ENCODE measurements around the gene CYB5R2. TPM values are rescaled to one million over a fixed set of nuclear protein-coding genes. Genes with fewer than 3 reads are reported as not detected.

CYB5R2 gene
- polyA plus RNA-seq, 1 of the 3 experiments (the other 2 are of a cell fraction): 0.20 TPM

- peaks cover 0 to 7% of the 10 kb centered on the region in 2 experiments; a peak in 1 of 4 replicates for H3K4me1 ChIP-seq (ENCODE audit: control insufficient read depth in 1 of 2, insufficient read depth in 2 of 2, low read depth in 1 of 2, low read length in 1 of 2)
- no peaks in the 10 kb centered on the region for H3F3A ChIP-seq (replicated peaks; ENCODE audit: insufficient read depth)
- no peaks in the 10 kb centered on the region for H3K9me2 ChIP-seq
- no peaks in the 10 kb centered on the region for H3K79me2 ChIP-seq (ENCODE audit: insufficient read depth)
- ChIA-PET POLR2A (no interaction called here), CTCF (interaction anchor here (0.9 to 9.2 kb wide), 3 partner anchors 98 to 574 kb away, joined by 3 to 256 read pairs (median 5); no protein-coding TSS in a partner anchor)
- TF ChIP-seq RXRA (IDR thresholded peaks at IDR 0.05; ENCODE audit: borderline replicate concordance, low read depth) (no peak), RFX5 (IDR thresholded peaks at IDR 0.05; ENCODE audit: low read length) (no peak), TEAD4 (IDR thresholded peaks at IDR 0.05; ENCODE audit: borderline replicate concordance, insufficient read depth) (no peak), SMC3 (IDR thresholded peaks at IDR 0.05; ENCODE audit: low read depth, low read length) (no peak), ZBTB33 (IDR thresholded peaks at IDR 0.05; ENCODE audit: borderline replicate concordance, low read depth) (no peak), NRF1 (IDR thresholded peaks at IDR 0.05; ENCODE audit: low read depth, low read length) (no peak), RCOR1 (IDR thresholded peaks at IDR 0.05; ENCODE audit: low read length) (no peak), MXI1 (IDR thresholded peaks at IDR 0.05; ENCODE audit: low read depth, low read length) (no peak), POLR2AphosphoS5 (IDR thresholded peaks at IDR 0.05; ENCODE audit: low read depth, low read length) (no peak), REST (IDR thresholded peaks at IDR 0.05; ENCODE audit: low read depth, low read length) (no peak), MAX (IDR thresholded peaks at IDR 0.05; ENCODE audit: low read depth) (no peak), CHD2 (IDR thresholded peaks at IDR 0.05; ENCODE audit: low read length, partially characterized antibody) (no peak), TAF1 (IDR thresholded peaks at IDR 0.05; ENCODE audit: borderline replicate concordance, low read depth, low read length) (no peak)
- no peaks in the 10 kb centered on the region for H3K9me3 ChIP-seq
- H2AFZ ChIP-seq (ENCODE audit: low read depth): no peak overlapping the region
- peaks cover 19% of the 10 kb centered on the region; the same call in 1 of the 2 replicates for H3K27me3 ChIP-seq (ENCODE audit: insufficient read depth)
- 62% methylated on average over 10 of the region's 10 CpGs for WGBS (ENCODE audit: low lambda C conversion rate)
- no peak overlapping the region for H3K27ac ChIP-seq (ENCODE audit: low read depth in 2 of 2, low read length in 1 of 2)
- no peak overlapping the region for H3K4me3 ChIP-seq (ENCODE audit: low read depth in 2 of 2, low read length in 1 of 2)
- H3K36me3 ChIP-seq (replicated peaks in 1 of 2; ENCODE audit: control insufficient read depth in 1 of 2, insufficient read depth in 2 of 2, low read length in 1 of 2): no peaks in the 10 kb centered on the region
- no peak overlapping the region for H3K9ac ChIP-seq
- DNase-seq: no peak
- H3K4me2 ChIP-seq: no peak overlapping the region
- no peaks in the 10 kb centered on the region for H4K20me1 ChIP-seq (ENCODE audit: insufficient read depth)
Measured at GRCh38 chr11:7671347-7672215, 1.7 kb downstream of the CYB5R2 start.

Measured in SK-N-SH (cell line).